ENCODE measurements around the gene KMT2D. TPM values are rescaled to one million over a fixed set of nuclear protein-coding genes. Genes with fewer than 3 reads are reported as not detected.

The KMT2D gene
- total RNA-seq, 4 donors from 2014 or later, result 36.0 to 99.0 (median 71.3) TPM

GRCh38 chr12:49086116-49086515 is 25.5 kb upstream of the KMT2D start:
- intact Hi-C loops (cut with DNase I; ENCODE audit: low total_unique reads), result no loop called here
- Histone ChIP-seq H3K9me3 (no peaks in the 10 kb centered on the region), H3K27me3 (peaks cover 20 to 24% (median 23%) of the 10 kb centered on the region in 3 donors), H3K36me3 (no peaks in the 10 kb centered on the region), H3K4me3 (no peak overlapping the region), H3K4me1 (peaks cover 8% of the 10 kb centered on the region in 2 donors), H3K27ac (no peak overlapping the region)
- TF ChIP-seq CTCF (IDR thresholded peaks at IDR 0.05 in 4 of 5, conservative IDR thresholded peaks at IDR 0.05 in 1 of 5), result no peak
- TF ChIP-seq POLR2A (IDR thresholded peaks at IDR 0.05), result no peak
- DNase-seq (no peak), ATAC-seq (no peak)
- in situ Hi-C loops (cut with MboI; ENCODE audit: low sequenced_read_pairs in 4 of 4), result loop anchor here in 3 of 4 donors (5.0 to 25.0 kb wide), 3 partner anchors 36 to 151 kb away; no protein-coding TSS in a partner anchor

- H3K36me3 ChIP-seq, result no peaks in the 10 kb centered on the region
- intact Hi-C loops (cut with DNase I; ENCODE audit: low total_unique reads), result no loop called here
- H3K9me3 ChIP-seq, result no peaks in the 10 kb centered on the region
- no peak overlapping the region for H3K4me3 ChIP-seq
- in situ Hi-C loops (cut with MboI; ENCODE audit: low sequenced_read_pairs in 4 of 4), result loop anchor here in 2 of 4 donors (10.0 to 25.0 kb wide), 2 partner anchors 150 to 153 kb away; no protein-coding TSS in a partner anchor
- no peak for DNase-seq
- peaks cover 5 to 9% (median 8%) of the 10 kb centered on the region in 3 donors for H3K27me3 ChIP-seq
- no peak for ATAC-seq
- TF ChIP-seq POLR2A (IDR thresholded peaks at IDR 0.05), result no peak
- TF ChIP-seq CTCF (IDR thresholded peaks at IDR 0.05 in 4 of 5, conservative IDR thresholded peaks at IDR 0.05 in 1 of 5), result no peak
- H3K4me1 ChIP-seq, result peaks cover 0 to under 1% of the 10 kb centered on the region in 2 donors
- no peak overlapping the region for H3K27ac ChIP-seq
These were observed 23.8 kb upstream of the KMT2D start for GRCh38 chr12:49084438-49084837.

DNA sequence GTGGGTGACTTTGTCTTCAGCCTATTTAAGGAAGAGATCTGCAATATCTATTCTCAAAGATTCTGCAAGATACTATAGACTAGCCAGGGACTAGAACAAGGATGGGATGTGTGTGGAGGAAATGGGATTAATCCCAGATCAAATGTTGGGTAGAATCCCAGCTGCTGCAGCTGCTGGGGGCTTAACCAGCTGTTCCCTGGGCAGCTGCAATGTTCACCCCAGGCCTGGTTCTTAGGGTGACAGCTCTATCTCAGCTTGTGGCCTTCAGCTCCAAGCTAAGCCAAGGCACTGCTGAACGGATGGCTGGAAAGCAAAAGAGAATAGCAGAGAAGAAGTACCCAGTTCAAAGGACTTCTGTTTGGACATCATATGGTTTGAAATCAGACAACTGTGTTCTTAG is 19.2 kb upstream of the KMT2D start:
- no peak overlapping the region for H3K4me3 ChIP-seq
- no peaks in the 10 kb centered on the region for H3K36me3 ChIP-seq
- H3K9me3 ChIP-seq, result no peaks in the 10 kb centered on the region
- H3K27me3 ChIP-seq, result no peaks in the 10 kb centered on the region
- H3K4me1 ChIP-seq, result no peaks in the 10 kb centered on the region
- DNase-seq, result no peak
- intact Hi-C loops (cut with DNase I; ENCODE audit: low total_unique reads) (no loop called here), in situ Hi-C loops (cut with MboI; ENCODE audit: low sequenced_read_pairs in 4 of 4) (loop anchor here in 3 of 4 donors (10.0 to 25.0 kb wide), 3 partner anchors 45 to 158 kb away; no protein-coding TSS in a partner anchor)
- H3K27ac ChIP-seq, result no peak overlapping the region
- ATAC-seq, result no peak
- TF ChIP-seq CTCF (IDR thresholded peaks at IDR 0.05 in 4 of 5, conservative IDR thresholded peaks at IDR 0.05 in 1 of 5), result no peak
- TF ChIP-seq POLR2A (IDR thresholded peaks at IDR 0.05), result no peak

GRCh38 chr12:49070971-49071370 is 10.4 kb upstream of the KMT2D start:
- Histone ChIP-seq H3K4me3 (no peak overlapping the region), H3K36me3 (no peaks in the 10 kb centered on the region), H3K27me3 (no peaks in the 10 kb centered on the region), H3K9me3 (no peaks in the 10 kb centered on the region), H3K4me1 (peaks cover 9 to 11% of the 10 kb centered on the region in 2 donors), H3K27ac (no peak overlapping the region)
- intact Hi-C loops (cut with DNase I; ENCODE audit: low total_unique reads) (loop anchor here (2.0 kb wide), 1 partner anchor 40 kb away; the partner anchor contains the start of gene LMBR1L), in situ Hi-C loops (cut with MboI; ENCODE audit: low sequenced_read_pairs in 4 of 4) (loop anchor here in 1 of 4 donors (10.0 kb wide), 1 partner anchor 54 kb away; no protein-coding TSS in a partner anchor)
- DNase-seq (no peak), ATAC-seq (no peak)
- TF ChIP-seq CTCF (IDR thresholded peaks at IDR 0.05 in 4 of 5, conservative IDR thresholded peaks at IDR 0.05 in 1 of 5) (no peak), POLR2A (IDR thresholded peaks at IDR 0.05) (no peak)
